Smooth muscle cell (in vitro differentiated cells): ENCODE measurements around the gene CWC15. TPM values are rescaled to one million over a fixed set of nuclear protein-coding genes. Genes with fewer than 3 reads are reported as not detected.
A peak's percentile ranks its signal among the peaks of the same experiment; 100 is the strongest.

Experiments used
- DNase-seq: peaks from one replicate; lab custom pipeline; 2025; ENCODE audit not compliant: unreplicated experiment; lab: John Stamatoyannopoulos, UW
- H2AFZ ChIP-seq: fragments of 200-600 bp; sonication (generic); 2 replicates; pipeline ENCODE4 v1.6.0; 2016; ENCODE audit warnings: antibody characterized with exemption, low read depth, mild to moderate bottlenecking
- H3F3A ChIP-seq: fragments of 200-600 bp; sonication (generic); 2 replicates; pipeline ENCODE4 v1.6.0; 2017; ENCODE audit warnings: antibody characterized with exemption, low read depth
- H3K27ac ChIP-seq: fragments of 200-600 bp; sonication (generic); 2 replicates; pipeline ENCODE4 v1.5.1; 2016; ENCODE audit warnings: low read depth, mild to moderate bottlenecking
- H3K27me3 ChIP-seq: fragments of 200-600 bp; sonication (generic); 2 replicates; pipeline ENCODE4 v1.6.1; 2016; ENCODE audit warnings: low read depth, mild to moderate bottlenecking
- H3K36me3 ChIP-seq: fragments of 200-600 bp; sonication (generic); 2 replicates; pipeline ENCODE4 v1.5.1; 2016; ENCODE audit warnings: low read depth
- H3K4me1 ChIP-seq: fragments of 200-600 bp; sonication (generic); 2 replicates; pipeline ENCODE4 v1.5.1; 2016; ENCODE audit warnings: low read depth
- H3K4me2 ChIP-seq: fragments of 200-600 bp; sonication (generic); 2 replicates; pipeline ENCODE4 v1.6.0; 2016; ENCODE audit warnings: mild to moderate bottlenecking
- H3K4me3 ChIP-seq: fragments of 200-600 bp; sonication (generic); 2 replicates; pipeline ENCODE4 v1.5.1; 2016; ENCODE audit warnings: mild to moderate bottlenecking
- H3K79me2 ChIP-seq: fragments of 200-600 bp; sonication (generic); 2 replicates; pipeline ENCODE4 v1.6.0; 2016; ENCODE audit warnings: low read depth, mild to moderate bottlenecking
- H3K9ac ChIP-seq: fragments of 200-600 bp; sonication (generic); 2 replicates; pipeline ENCODE4 v1.6.0; 2016; ENCODE audit warnings: low read depth
- H3K9me3 ChIP-seq: fragments of 200-600 bp; sonication (generic); replicated peaks from 2 replicates; pipeline ENCODE4 v1.5.1; 2016; ENCODE audit warnings: low read depth
- H4K20me1 ChIP-seq: fragments of 200-600 bp; sonication (generic); 2 replicates; pipeline ENCODE4 v1.6.0; 2016; ENCODE audit warnings: low read depth
- CTCF ChIP-seq: fragments of 200-600 bp; sonication (generic); IDR thresholded peaks from 2 replicates; pipeline ENCODE4 v1.5.1; 2017; ENCODE audit warnings: borderline replicate concordance, mild to moderate bottlenecking, antibody characterized with exemption; ENCODE audit not compliant: insufficient read depth, poor library complexity, severe bottlenecking
- WGBS: methylation state at CpG from one replicate; pipeline ENCODE4 v1.1.7; 2016; ENCODE audit warnings: low lambda C conversion rate; 5-methylcytosine and 5-hydroxymethylcytosine counted together
- polyA plus RNA-seq: library from polyadenylated mRNA; unstranded; fragments of >200 nt; fragmentation: Nextera tagmentation; extraction: Ambion mirVana; gene quantifications from 2 replicates; pipeline ENCODE4 v1.2.1, GENCODE V29; 2016
- total RNA-seq: library from RNA; depleted of rRNA; stranded (reverse); fragments of >200 nt; gene quantifications from 2 replicates; pipeline ENCODE4 v1.2.3, GENCODE V29; 2014

Gene CWC15
- total and polyA plus RNA-seq, 2 experiments from 2014 or later: 70.0 to 80.7 TPM

- H3F3A ChIP-seq: peaks cover 13% of the 10 kb centered on the region
Measured at GRCh38 chr11:94958121-94958696, 15.1 kb downstream of the CWC15 start.

GRCh38 chr11:94956963-94957362 lies 16.4 kb downstream of the CWC15 start:
- H3F3A ChIP-seq: peaks cover 5% of the 10 kb centered on the region
- no peaks in the 10 kb centered on the region for H3K79me2 ChIP-seq
- no peaks in the 10 kb centered on the region for H3K27me3 ChIP-seq
- 59% methylated on average over 4 of the region's 4 CpGs for WGBS
- no peak for TF ChIP-seq CTCF
- H3K9ac ChIP-seq: no peak overlapping the region
- H3K4me3 ChIP-seq: no peak overlapping the region
- H3K9me3 ChIP-seq: no peaks in the 10 kb centered on the region
- no peaks in the 10 kb centered on the region for H3K4me1 ChIP-seq
- DNase-seq: no peak
- H2AFZ ChIP-seq: no peak overlapping the region
- H3K27ac ChIP-seq: no peak overlapping the region
- H3K36me3 ChIP-seq: no peaks in the 10 kb centered on the region
- no peak overlapping the region for H3K4me2 ChIP-seq
- no peaks in the 10 kb centered on the region for H4K20me1 ChIP-seq

More at GRCh38 chr11:94958121-94958696, 15.1 kb downstream of the CWC15 start:
- no peak overlapping the region for H3K4me2 ChIP-seq
- no peak overlapping the region for H3K4me3 ChIP-seq
- no peaks in the 10 kb centered on the region for H4K20me1 ChIP-seq
- DNase-seq: no peak
- no peaks in the 10 kb centered on the region for H3K27me3 ChIP-seq
- H3K27ac ChIP-seq: peak overlapping the region; percentile 65
- WGBS: 48% methylated on average over 2 of the region's 2 CpGs
- H3K9me3 ChIP-seq: no peaks in the 10 kb centered on the region
- H3K4me1 ChIP-seq: no peaks in the 10 kb centered on the region
- TF ChIP-seq CTCF: no peak
- peaks cover 8% of the 10 kb centered on the region for H3K36me3 ChIP-seq
- no peak overlapping the region for H2AFZ ChIP-seq
- H3K79me2 ChIP-seq: no peaks in the 10 kb centered on the region
- H3K9ac ChIP-seq: no peak overlapping the region

GRCh38 chr11:94954753-94955152 lies 18.6 kb downstream of the CWC15 start:
- Histone ChIP-seq H3K27me3 (no peaks in the 10 kb centered on the region), H3K4me1 (no peaks in the 10 kb centered on the region), H3K79me2 (no peaks in the 10 kb centered on the region), H3K4me3 (no peak overlapping the region), H4K20me1 (no peaks in the 10 kb centered on the region), H3K9me3 (no peaks in the 10 kb centered on the region), H2AFZ (no peak overlapping the region), H3K27ac (no peak overlapping the region), H3K9ac (no peak overlapping the region), H3K4me2 (no peak overlapping the region), H3K36me3 (no peaks in the 10 kb centered on the region), H3F3A (peaks cover 5% of the 10 kb centered on the region)
- DNase-seq: no peak
- TF ChIP-seq CTCF: no peak
- 100% methylated on average over 1 of the region's 1 CpG for WGBS

DNA sequence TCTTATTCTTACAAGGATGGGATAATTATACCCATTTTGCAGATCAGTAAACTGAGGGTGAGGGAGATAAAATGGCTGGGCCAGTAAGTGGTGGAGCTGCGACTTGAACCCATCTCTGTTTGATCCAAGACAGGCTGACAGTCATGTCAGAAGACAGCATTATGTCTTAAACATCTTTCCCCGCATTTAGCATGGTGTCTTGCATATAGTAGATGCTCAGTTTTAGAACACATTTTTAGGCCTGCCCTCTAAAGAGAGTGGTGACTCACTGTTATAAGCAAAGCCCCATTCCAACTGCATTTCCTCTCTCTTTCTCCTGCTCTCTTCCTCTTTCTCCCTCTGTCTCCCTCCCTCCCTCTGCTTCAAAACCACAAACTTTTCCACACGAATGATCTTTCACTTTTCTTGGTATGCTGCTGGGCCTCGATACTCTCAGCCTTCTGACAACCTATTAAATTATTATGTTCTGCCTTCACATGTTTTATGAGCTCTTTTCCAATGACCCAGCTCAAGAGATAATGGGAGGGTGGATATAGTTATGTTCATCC lies 25.2 kb downstream of the CWC15 start:
- no peaks in the 10 kb centered on the region for H3K79me2 ChIP-seq
- peaks cover 10% of the 10 kb centered on the region for H3F3A ChIP-seq
- no peak for DNase-seq
- WGBS: 56% methylated on average over 4 of the region's 4 CpGs
- no peaks in the 10 kb centered on the region for H3K9me3 ChIP-seq
- peak overlapping the region; percentile 71 for H2AFZ ChIP-seq
- peak overlapping the region; percentile 78 for H3K4me2 ChIP-seq
- H3K9ac ChIP-seq: no peak overlapping the region
- H3K4me1 ChIP-seq: no peaks in the 10 kb centered on the region
- no peaks in the 10 kb centered on the region for H3K27me3 ChIP-seq
- peak overlapping the region; percentile 75 for H3K27ac ChIP-seq
- no peak for TF ChIP-seq CTCF
- no peaks in the 10 kb centered on the region for H4K20me1 ChIP-seq
- H3K36me3 ChIP-seq: no peaks in the 10 kb centered on the region
- no peak overlapping the region for H3K4me3 ChIP-seq
